SK-N-SH treated with all-trans-retinoic acid at 6 μM for 48 hours (cell line): ENCODE results near the gene HPS3.
"Not testable (repeated sequence)": the region's sequence is repeated elsewhere in the genome, so short reads cannot be mapped to it uniquely, and the experiment has no call there.

Experiments
- ATAC-seq: fragments of 200-7000 bp; cut with Tn5 transposase; 3 replicates; pipeline ENCODE4 v1.9.1; 2020; ENCODE audit warnings: mild to moderate bottlenecking, moderate library complexity
- ARNTL ChIP-seq: fragments of 450-650 bp; formaldehyde crosslinking; IDR thresholded peaks from 2 replicates; pipeline ENCODE4 v1.5.0; 2020; ENCODE audit warnings: low read depth, mild to moderate bottlenecking, moderate library complexity, borderline replicate concordance
- BACH2 ChIP-seq: fragments of 250-450 bp; sonication (Bioruptor Pico); IDR thresholded peaks from 2 replicates; pipeline ENCODE4 v1.9.0; 2021; ENCODE audit warnings: mild to moderate bottlenecking, borderline replicate concordance
- CSDC2 ChIP-seq: fragments of 250-450 bp; sonication (Bioruptor Pico); IDR thresholded peaks from 2 replicates; pipeline ENCODE4 v1.5.0; 2020; ENCODE audit warnings: mild to moderate bottlenecking, moderate library complexity
- ESRRG ChIP-seq: fragments of 250-450 bp; sonication (Bioruptor Pico); IDR thresholded peaks from 2 replicates; pipeline ENCODE4 v1.6.1; 2021; ENCODE audit warnings: mild to moderate bottlenecking
- ISL1 ChIP-seq: fragments of 250-450 bp; sonication (Bioruptor Pico); IDR thresholded peaks from 2 replicates; pipeline ENCODE4 v2.1.2; 2022; ENCODE audit warnings: mild to moderate bottlenecking, moderate library complexity
- OSR1 ChIP-seq: fragments of 250-450 bp; sonication (Bioruptor Pico); IDR thresholded peaks from 2 replicates; pipeline ENCODE4 v1.8.0; 2022; ENCODE audit warnings: moderate library complexity, mild to moderate bottlenecking, inconsistent platforms
- PPARA ChIP-seq: fragments of 250-450 bp; sonication (Bioruptor Pico); IDR thresholded peaks from 2 replicates; pipeline ENCODE4 v1.5.0; 2020; ENCODE audit warnings: mild to moderate bottlenecking, borderline replicate concordance
- RARB ChIP-seq: fragments of 250-450 bp; sonication (Bioruptor Pico); IDR thresholded peaks from 2 replicates; pipeline ENCODE4 v1.8.0; 2021; ENCODE audit warnings: mild to moderate bottlenecking, moderate library complexity
- TCF4 ChIP-seq: fragments of 250-450 bp; sonication (Bioruptor Pico); IDR thresholded peaks from 2 replicates; pipeline ENCODE4 v1.8.0; 2021; ENCODE audit warnings: mild to moderate bottlenecking, moderate library complexity, borderline replicate concordance
- ZC3H10 ChIP-seq: fragments of 250-450 bp; sonication (Bioruptor Pico); IDR thresholded peaks from 2 replicates; pipeline ENCODE4 v1.5.1; 2021; ENCODE audit warnings: mild to moderate bottlenecking, moderate library complexity
- ZFP3 ChIP-seq: fragments of 250-450 bp; sonication (Bioruptor Pico); IDR thresholded peaks from 2 replicates; pipeline ENCODE4 v1.5.0; 2020; ENCODE audit warnings: mild to moderate bottlenecking, moderate library complexity
- ZFP30 ChIP-seq: fragments of 450-650 bp; formaldehyde crosslinking; IDR thresholded peaks from 2 replicates; pipeline ENCODE4 v1.5.0; 2022; ENCODE audit warnings: mild to moderate bottlenecking, moderate library complexity
- ZNF565 ChIP-seq: fragments of 450-650 bp; formaldehyde crosslinking; conservative IDR thresholded peaks from 2 replicates; pipeline ENCODE4 v1.5.0; 2020; ENCODE audit warnings: low read depth, mild to moderate bottlenecking, moderate library complexity
- ZNF8 ChIP-seq: fragments of 450-650 bp; formaldehyde crosslinking; IDR thresholded peaks from 2 replicates; pipeline ENCODE4 v1.5.0; 2020; ENCODE audit warnings: mild to moderate bottlenecking, moderate library complexity
- TF ChIP-seq, protein P1 (sequence below): fragments of 250-450 bp; sonication (Bioruptor Pico); IDR thresholded peaks from 2 replicates; pipeline ENCODE4 v1.5.1; 2021; ENCODE audit warnings: mild to moderate bottlenecking, moderate library complexity
- TF ChIP-seq, protein P2 (sequence below): fragments of 250-450 bp; sonication (Bioruptor Pico); IDR thresholded peaks from 2 replicates; pipeline ENCODE4 v1.5.1; 2020; ENCODE audit warnings: low read depth, mild to moderate bottlenecking, moderate library complexity
- TF ChIP-seq, protein P3 (sequence below): fragments of 250-450 bp; sonication (Bioruptor Pico); IDR thresholded peaks from 2 replicates; pipeline ENCODE4 v1.5.0; 2020; ENCODE audit warnings: mild to moderate bottlenecking, moderate library complexity
- TF ChIP-seq, protein P4 (sequence below): fragments of 250-450 bp; sonication (Bioruptor Pico); IDR thresholded peaks from 2 replicates; pipeline ENCODE4 v1.8.0; 2021; ENCODE audit warnings: low read depth, mild to moderate bottlenecking, moderate library complexity, borderline replicate concordance
- TF ChIP-seq, protein P5 (sequence below): fragments of 250-450 bp; sonication (Bioruptor Pico); IDR thresholded peaks from 2 replicates; pipeline ENCODE4 v1.8.0; 2020; ENCODE audit warnings: mild to moderate bottlenecking, moderate library complexity, borderline replicate concordance

The HPS3 gene

DNA sequence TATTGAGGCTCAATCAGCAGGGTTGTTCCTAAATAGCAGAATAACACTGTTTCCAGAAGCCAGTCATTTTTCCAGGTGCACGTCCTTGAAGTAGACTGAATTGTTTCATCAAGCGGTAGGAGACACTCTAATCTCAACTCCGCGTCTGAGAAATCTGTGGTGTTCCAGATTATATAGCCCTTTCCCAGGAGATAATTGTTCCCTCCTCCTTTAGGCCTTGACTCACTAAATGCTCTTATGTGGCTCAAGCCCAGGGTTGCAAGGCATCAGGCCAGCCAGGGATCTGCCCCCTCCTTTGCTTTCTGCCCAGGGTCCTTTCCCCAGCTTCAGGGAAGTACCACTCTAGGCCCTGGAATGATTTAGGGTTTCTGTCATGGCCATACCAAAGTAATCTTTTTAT, 37.5 kb upstream of the HPS3 start:
- ATAC-seq: no peak; the same call in 2 of the 3 replicates
- TF ChIP-seq ISL1 (CRISPR knock-in tag) (no peak), ESRRG (CRISPR knock-in tag) (no peak), RARB (CRISPR knock-in tag) (no peak), ZNF565 (CRISPR knock-in tag) (no peak), BACH2 (CRISPR knock-in tag) (no peak), PPARA (CRISPR knock-in tag) (no peak), ARNTL (CRISPR knock-in tag) (no peak), ZC3H10 (no peak), OSR1 (no peak), ZNF8 (CRISPR knock-in tag) (no peak), ZFP3 (CRISPR knock-in tag) (no peak), CSDC2 (no peak), ZFP30 (no peak)
- TF ChIP-seq, protein P1, sequence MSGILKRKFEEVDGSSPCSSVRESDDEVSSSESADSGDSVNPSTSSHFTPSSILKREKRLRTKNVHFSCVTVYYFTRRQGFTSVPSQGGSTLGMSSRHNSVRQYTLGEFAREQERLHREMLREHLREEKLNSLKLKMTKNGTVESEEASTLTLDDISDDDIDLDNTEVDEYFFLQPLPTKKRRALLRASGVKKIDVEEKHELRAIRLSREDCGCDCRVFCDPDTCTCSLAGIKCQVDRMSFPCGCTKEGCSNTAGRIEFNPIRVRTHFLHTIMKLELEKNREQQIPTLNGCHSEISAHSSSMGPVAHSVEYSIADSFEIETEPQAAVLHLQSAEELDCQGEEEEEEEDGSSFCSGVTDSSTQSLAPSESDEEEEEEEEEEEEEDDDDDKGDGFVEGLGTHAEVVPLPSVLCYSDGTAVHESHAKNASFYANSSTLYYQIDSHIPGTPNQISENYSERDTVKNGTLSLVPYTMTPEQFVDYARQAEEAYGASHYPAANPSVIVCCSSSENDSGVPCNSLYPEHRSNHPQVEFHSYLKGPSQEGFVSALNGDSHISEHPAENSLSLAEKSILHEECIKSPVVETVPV (CRISPR knock-in tag): no peak
- TF ChIP-seq, protein P2, sequence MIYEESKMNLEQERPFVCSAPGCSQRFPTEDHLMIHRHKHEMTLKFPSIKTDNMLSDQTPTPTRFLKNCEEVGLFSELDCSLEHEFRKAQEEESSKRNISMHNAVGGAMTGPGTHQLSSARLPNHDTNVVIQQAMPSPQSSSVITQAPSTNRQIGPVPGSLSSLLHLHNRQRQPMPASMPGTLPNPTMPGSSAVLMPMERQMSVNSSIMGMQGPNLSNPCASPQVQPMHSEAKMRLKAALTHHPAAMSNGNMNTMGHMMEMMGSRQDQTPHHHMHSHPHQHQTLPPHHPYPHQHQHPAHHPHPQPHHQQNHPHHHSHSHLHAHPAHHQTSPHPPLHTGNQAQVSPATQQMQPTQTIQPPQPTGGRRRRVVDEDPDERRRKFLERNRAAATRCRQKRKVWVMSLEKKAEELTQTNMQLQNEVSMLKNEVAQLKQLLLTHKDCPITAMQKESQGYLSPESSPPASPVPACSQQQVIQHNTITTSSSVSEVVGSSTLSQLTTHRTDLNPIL (CRISPR knock-in tag): no peak
- TF ChIP-seq, protein P3, sequence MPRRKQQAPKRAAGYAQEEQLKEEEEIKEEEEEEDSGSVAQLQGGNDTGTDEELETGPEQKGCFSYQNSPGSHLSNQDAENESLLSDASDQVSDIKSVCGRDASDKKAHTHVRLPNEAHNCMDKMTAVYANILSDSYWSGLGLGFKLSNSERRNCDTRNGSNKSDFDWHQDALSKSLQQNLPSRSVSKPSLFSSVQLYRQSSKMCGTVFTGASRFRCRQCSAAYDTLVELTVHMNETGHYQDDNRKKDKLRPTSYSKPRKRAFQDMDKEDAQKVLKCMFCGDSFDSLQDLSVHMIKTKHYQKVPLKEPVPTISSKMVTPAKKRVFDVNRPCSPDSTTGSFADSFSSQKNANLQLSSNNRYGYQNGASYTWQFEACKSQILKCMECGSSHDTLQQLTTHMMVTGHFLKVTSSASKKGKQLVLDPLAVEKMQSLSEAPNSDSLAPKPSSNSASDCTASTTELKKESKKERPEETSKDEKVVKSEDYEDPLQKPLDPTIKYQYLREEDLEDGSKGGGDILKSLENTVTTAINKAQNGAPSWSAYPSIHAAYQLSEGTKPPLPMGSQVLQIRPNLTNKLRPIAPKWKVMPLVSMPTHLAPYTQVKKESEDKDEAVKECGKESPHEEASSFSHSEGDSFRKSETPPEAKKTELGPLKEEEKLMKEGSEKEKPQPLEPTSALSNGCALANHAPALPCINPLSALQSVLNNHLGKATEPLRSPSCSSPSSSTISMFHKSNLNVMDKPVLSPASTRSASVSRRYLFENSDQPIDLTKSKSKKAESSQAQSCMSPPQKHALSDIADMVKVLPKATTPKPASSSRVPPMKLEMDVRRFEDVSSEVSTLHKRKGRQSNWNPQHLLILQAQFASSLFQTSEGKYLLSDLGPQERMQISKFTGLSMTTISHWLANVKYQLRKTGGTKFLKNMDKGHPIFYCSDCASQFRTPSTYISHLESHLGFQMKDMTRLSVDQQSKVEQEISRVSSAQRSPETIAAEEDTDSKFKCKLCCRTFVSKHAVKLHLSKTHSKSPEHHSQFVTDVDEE: no peak
- TF ChIP-seq, all 23 proteins: peak for 0

DNA sequence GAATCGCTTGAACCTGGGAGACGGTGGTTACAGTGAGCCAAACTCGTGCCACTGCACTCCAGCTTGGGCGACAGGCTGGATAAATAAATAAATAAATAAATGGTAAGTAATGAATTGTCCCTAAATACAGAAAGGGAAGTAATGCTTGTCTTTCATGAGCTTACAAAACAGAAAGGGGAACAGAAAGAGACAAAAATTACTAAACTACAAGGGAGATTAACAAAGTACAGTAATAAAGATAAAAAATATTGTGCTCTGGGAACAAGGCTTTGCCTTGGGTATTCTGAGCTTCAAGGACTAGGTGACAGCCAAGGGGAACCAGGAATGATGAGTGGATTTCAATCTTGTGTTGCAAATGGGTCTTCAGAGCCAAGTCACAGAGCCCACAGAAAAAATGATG, 34.0 kb upstream of the HPS3 start:
- no peak for ATAC-seq
- TF ChIP-seq BACH2 (CRISPR knock-in tag) (no peak), TCF4 (no peak), ZNF565 (CRISPR knock-in tag) (no peak), RARB (CRISPR knock-in tag) (no peak), CSDC2 (no peak), ESRRG (CRISPR knock-in tag) (no peak)
- TF ChIP-seq, protein P4, sequence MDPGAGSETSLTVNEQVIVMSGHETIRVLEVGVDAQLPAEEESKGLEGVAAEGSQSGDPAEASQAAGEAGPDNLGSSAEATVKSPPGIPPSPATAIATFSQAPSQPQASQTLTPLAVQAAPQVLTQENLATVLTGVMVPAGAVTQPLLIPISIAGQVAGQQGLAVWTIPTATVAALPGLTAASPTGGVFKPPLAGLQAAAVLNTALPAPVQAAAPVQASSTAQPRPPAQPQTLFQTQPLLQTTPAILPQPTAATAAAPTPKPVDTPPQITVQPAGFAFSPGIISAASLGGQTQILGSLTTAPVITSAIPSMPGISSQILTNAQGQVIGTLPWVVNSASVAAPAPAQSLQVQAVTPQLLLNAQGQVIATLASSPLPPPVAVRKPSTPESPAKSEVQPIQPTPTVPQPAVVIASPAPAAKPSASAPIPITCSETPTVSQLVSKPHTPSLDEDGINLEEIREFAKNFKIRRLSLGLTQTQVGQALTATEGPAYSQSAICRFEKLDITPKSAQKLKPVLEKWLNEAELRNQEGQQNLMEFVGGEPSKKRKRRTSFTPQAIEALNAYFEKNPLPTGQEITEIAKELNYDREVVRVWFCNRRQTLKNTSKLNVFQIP: no peak
- TF ChIP-seq, protein P5, sequence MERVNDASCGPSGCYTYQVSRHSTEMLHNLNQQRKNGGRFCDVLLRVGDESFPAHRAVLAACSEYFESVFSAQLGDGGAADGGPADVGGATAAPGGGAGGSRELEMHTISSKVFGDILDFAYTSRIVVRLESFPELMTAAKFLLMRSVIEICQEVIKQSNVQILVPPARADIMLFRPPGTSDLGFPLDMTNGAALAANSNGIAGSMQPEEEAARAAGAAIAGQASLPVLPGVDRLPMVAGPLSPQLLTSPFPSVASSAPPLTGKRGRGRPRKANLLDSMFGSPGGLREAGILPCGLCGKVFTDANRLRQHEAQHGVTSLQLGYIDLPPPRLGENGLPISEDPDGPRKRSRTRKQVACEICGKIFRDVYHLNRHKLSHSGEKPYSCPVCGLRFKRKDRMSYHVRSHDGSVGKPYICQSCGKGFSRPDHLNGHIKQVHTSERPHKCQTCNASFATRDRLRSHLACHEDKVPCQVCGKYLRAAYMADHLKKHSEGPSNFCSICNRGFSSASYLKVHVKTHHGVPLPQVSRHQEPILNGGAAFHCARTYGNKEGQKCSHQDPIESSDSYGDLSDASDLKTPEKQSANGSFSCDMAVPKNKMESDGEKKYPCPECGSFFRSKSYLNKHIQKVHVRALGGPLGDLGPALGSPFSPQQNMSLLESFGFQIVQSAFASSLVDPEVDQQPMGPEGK (CRISPR knock-in tag): no peak
- TF ChIP-seq, protein P1 (CRISPR knock-in tag): no peak
- TF ChIP-seq, all 23 proteins: peak for 0

DNA sequence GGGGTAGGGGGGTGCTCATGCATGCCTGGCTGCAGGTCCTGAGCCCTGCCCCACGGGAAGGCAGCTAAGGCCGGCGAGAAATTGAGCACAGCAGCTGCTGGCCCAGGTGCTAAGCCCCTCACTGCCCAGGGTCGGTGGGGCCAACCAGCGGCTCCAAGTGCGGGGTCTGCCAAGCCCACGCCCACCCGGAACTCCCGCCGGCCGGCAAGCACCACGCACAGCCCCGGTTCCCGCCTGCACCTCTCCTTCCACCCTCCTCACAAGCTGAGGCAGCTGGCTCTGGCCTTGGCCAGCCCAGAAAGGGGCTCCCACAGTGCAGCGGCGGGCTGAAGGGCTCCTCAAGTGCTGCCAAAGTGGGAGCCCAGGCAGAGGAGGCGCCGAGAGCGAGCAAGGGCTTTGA, 31.5 kb upstream of the HPS3 start:
- ATAC-seq: not testable (repeated sequence)
